Neural progenitor cell (in vitro differentiated cells): ENCODE results near the gene NNMT. TPM values are rescaled to one million over a fixed set of nuclear protein-coding genes. Genes with fewer than 3 reads are reported as not detected.

Experiments
- DNase-seq: peaks from one replicate; pipeline ENCODE4 v3.0.0-alpha.2; 2016; ENCODE audit warnings: low spot score
- H2AFZ ChIP-seq: fragments of 200-600 bp; sonication (generic); replicated peaks from 2 replicates; pipeline ENCODE4 v1.6.1; 2016; ENCODE audit warnings: antibody characterized with exemption
- H3F3A ChIP-seq: fragments of 200-600 bp; sonication (generic); 2 replicates; pipeline ENCODE4 v1.6.1; 2016; ENCODE audit warnings: antibody characterized with exemption, low read depth
- H3K27ac ChIP-seq: fragments of 200-600 bp; sonication (generic); 2 replicates; pipeline ENCODE4 v1.5.1; 2016; ENCODE audit warnings: mild to moderate bottlenecking
- H3K27me3 ChIP-seq: fragments of 200-600 bp; sonication (generic); 2 replicates; pipeline ENCODE4 v1.6.1; 2016; ENCODE audit warnings: mild to moderate bottlenecking, moderate library complexity
- H3K36me3 ChIP-seq: fragments of 200-600 bp; sonication (generic); 2 replicates; pipeline ENCODE4 v1.5.1; 2016
- H3K4me1 ChIP-seq: fragments of 200-600 bp; sonication (generic); 2 replicates; pipeline ENCODE4 v1.6.1; 2016; ENCODE audit warnings: mixed run types
- H3K4me2 ChIP-seq: fragments of 200-600 bp; sonication (generic); 2 replicates; pipeline ENCODE4 v1.6.1; 2016
- H3K4me3 ChIP-seq: fragments of 200-600 bp; sonication (generic); 2 replicates; pipeline ENCODE4 v1.5.1; 2016
- H3K79me2 ChIP-seq: fragments of 200-600 bp; sonication (generic); 2 replicates; pipeline ENCODE4 v1.6.1; 2016; ENCODE audit warnings: low read depth
- H3K9ac ChIP-seq: fragments of 200-600 bp; sonication (generic); 2 replicates; pipeline ENCODE4 v1.6.1; 2016
- H3K9me3 ChIP-seq: fragments of 200-600 bp; sonication (generic); 2 replicates; pipeline ENCODE4 v1.5.1; 2016; ENCODE audit warnings: low read depth
- H4K20me1 ChIP-seq: fragments of 200-600 bp; sonication (generic); 2 replicates; pipeline ENCODE4 v1.6.1; 2016; ENCODE audit warnings: low read depth
- H3K27ac Mint-ChIP-seq: 3 replicates; pipeline ENCODE4 v1.8.0; 2021; ENCODE audit warnings: mixed read lengths
- H3K27me3 Mint-ChIP-seq: 2 replicates; pipeline ENCODE4 v1.8.0; 2022; ENCODE audit warnings: low read depth, mild to moderate bottlenecking, inconsistent platforms, moderate library complexity, mixed read lengths; ENCODE audit not compliant: insufficient read depth
- H3K36me3 Mint-ChIP-seq: 3 replicates; pipeline ENCODE4 v1.8.0; 2021; ENCODE audit warnings: mixed read lengths
- H3K4me1 Mint-ChIP-seq: 3 replicates; pipeline ENCODE4 v1.8.0; 2021; ENCODE audit warnings: mixed read lengths
- H3K4me3 Mint-ChIP-seq: 3 replicates; pipeline ENCODE4 v1.8.0; 2021; ENCODE audit warnings: mild to moderate bottlenecking, moderate library complexity, mixed read lengths
- H3K9me3 Mint-ChIP-seq: 3 replicates; pipeline ENCODE4 v1.8.0; 2020; ENCODE audit warnings: mixed read lengths
- CTCF ChIP-seq: fragments of 200-600 bp; sonication (generic); IDR thresholded peaks from 2 replicates; pipeline ENCODE4 v1.5.1; 2017; ENCODE audit warnings: antibody characterized with exemption, mild to moderate bottlenecking
- EZH2 ChIP-seq: fragments of 200-600 bp; sonication (generic); IDR thresholded peaks from 2 replicates; pipeline ENCODE4 v1.6.1; 2017; ENCODE audit warnings: antibody characterized with exemption, mild to moderate bottlenecking, moderate library complexity
- EZH2phosphoT487 ChIP-seq: fragments of 200-600 bp; sonication (generic); IDR thresholded peaks from 2 replicates; pipeline ENCODE4 v1.6.1; 2017; ENCODE audit warnings: antibody characterized with exemption
- total RNA-seq: library from RNA; depleted of rRNA; stranded (reverse); fragments of >200 nt; gene quantifications from 2 replicates; pipeline ENCODE4 v1.2.3, GENCODE V29; 2015; ENCODE audit warnings: low replicate concordance

NNMT gene
- total RNA-seq, 1 donor from 2014 or later = not detected

GRCh38 chr11:114273890-114274635, 22.1 kb upstream of the NNMT start:
- Histone ChIP-seq H3K4me1 (no peaks in the 10 kb centered on the region), H3K4me2 (no peak overlapping the region), H2AFZ (no peak overlapping the region), H3F3A (no peaks in the 10 kb centered on the region), H3K9me3 (no peaks in the 10 kb centered on the region), H3K27me3 (no peaks in the 10 kb centered on the region), H3K9ac (no peak overlapping the region), H3K79me2 (no peaks in the 10 kb centered on the region), H4K20me1 (no peaks in the 10 kb centered on the region), H3K27ac (no peak overlapping the region), H3K36me3 (no peaks in the 10 kb centered on the region), H3K4me3 (no peak overlapping the region)
- DNase-seq = no peak
- H3K9me3 Mint-ChIP-seq = no peaks in the 10 kb centered on the region
- no peaks in the 10 kb centered on the region for H3K36me3 Mint-ChIP-seq
- TF ChIP-seq EZH2 = no peak
- TF ChIP-seq CTCF = no peak
- TF ChIP-seq EZH2phosphoT487 = no peak
- H3K4me1 Mint-ChIP-seq = no peaks in the 10 kb centered on the region
- H3K4me3 Mint-ChIP-seq = no peak overlapping the region
- peaks cover 7% of the 10 kb centered on the region for H3K27me3 Mint-ChIP-seq
- H3K27ac Mint-ChIP-seq = no peak overlapping the region

GRCh38 chr11:114274637-114275036, 21.6 kb upstream of the NNMT start:
- peaks cover 7% of the 10 kb centered on the region for H3K27me3 Mint-ChIP-seq
- H3K4me3 ChIP-seq = no peak overlapping the region
- no peak overlapping the region for H3K27ac Mint-ChIP-seq
- H4K20me1 ChIP-seq = no peaks in the 10 kb centered on the region
- no peak for TF ChIP-seq CTCF
- no peak for TF ChIP-seq EZH2
- no peak for TF ChIP-seq EZH2phosphoT487
- no peak overlapping the region for H3K4me2 ChIP-seq
- H3K4me1 Mint-ChIP-seq = no peaks in the 10 kb centered on the region
- no peaks in the 10 kb centered on the region for H3K27me3 ChIP-seq
- H3K36me3 ChIP-seq = no peaks in the 10 kb centered on the region
- no peaks in the 10 kb centered on the region for H3K9me3 Mint-ChIP-seq
- H3K79me2 ChIP-seq = no peaks in the 10 kb centered on the region
- no peaks in the 10 kb centered on the region for H3K36me3 Mint-ChIP-seq
- no peak overlapping the region for H3K4me3 Mint-ChIP-seq
- H3K27ac ChIP-seq = no peak overlapping the region
- H3K9ac ChIP-seq = no peak overlapping the region
- DNase-seq = no peak
- no peaks in the 10 kb centered on the region for H3F3A ChIP-seq
- no peaks in the 10 kb centered on the region for H3K9me3 ChIP-seq
- H3K4me1 ChIP-seq = no peaks in the 10 kb centered on the region
- no peak overlapping the region for H2AFZ ChIP-seq

- H3F3A ChIP-seq = no peaks in the 10 kb centered on the region
- no peaks in the 10 kb centered on the region for H3K36me3 Mint-ChIP-seq
- H3K4me1 ChIP-seq = no peaks in the 10 kb centered on the region
- H3K27ac Mint-ChIP-seq = no peak overlapping the region
- H3K9me3 Mint-ChIP-seq = no peaks in the 10 kb centered on the region
- no peaks in the 10 kb centered on the region for H3K9me3 ChIP-seq
- no peak overlapping the region for H3K9ac ChIP-seq
- H3K79me2 ChIP-seq = no peaks in the 10 kb centered on the region
- no peak overlapping the region for H3K27ac ChIP-seq
- no peak overlapping the region for H3K4me3 Mint-ChIP-seq
- no peak overlapping the region for H3K4me2 ChIP-seq
- peaks cover 5% of the 10 kb centered on the region for H3K27me3 Mint-ChIP-seq
- no peaks in the 10 kb centered on the region for H3K4me1 Mint-ChIP-seq
- H3K36me3 ChIP-seq = no peaks in the 10 kb centered on the region
- TF ChIP-seq EZH2 = no peak
- no peak for TF ChIP-seq EZH2phosphoT487
- TF ChIP-seq CTCF = no peak
- no peaks in the 10 kb centered on the region for H3K27me3 ChIP-seq
- no peak for DNase-seq
- H2AFZ ChIP-seq = no peak overlapping the region
- H4K20me1 ChIP-seq = no peaks in the 10 kb centered on the region
- no peak overlapping the region for H3K4me3 ChIP-seq
These were observed 20.9 kb upstream of the NNMT start for GRCh38 chr11:114275280-114275679.
